HL-60 (cell line): ENCODE data around the gene MS4A7.

Source experiments
- DNase-seq, 2 experiments: peaks; one replicate each; pipeline ENCODE4 v3.0.0-alpha.2; 2010 to 2020; ENCODE audit warnings: low read depth in 1 of 2, low spot score in 1 of 2
- H3K27ac ChIP-seq: fragments of 250-450 bp; sonication (Bioruptor Pico); replicated peaks from 2 replicates; pipeline ENCODE4 v1.5.1; 2020; ENCODE audit warnings: mild to moderate bottlenecking, moderate library complexity
- H3K27me3 ChIP-seq: fragments of 250-450 bp; sonication (Bioruptor Pico); 2 replicates; pipeline ENCODE4 v1.5.1; 2021; ENCODE audit warnings: mild to moderate bottlenecking, moderate library complexity; ENCODE audit not compliant: insufficient read depth, poor library complexity, severe bottlenecking
- H3K4me3 ChIP-seq: replicated peaks from 2 replicates; pipeline ENCODE4 v1.5.1; 2011; ENCODE audit warnings: mild to moderate bottlenecking, control low read depth, low read length; ENCODE audit not compliant: insufficient read depth
- GABPA ChIP-seq: IDR thresholded peaks from 2 replicates; pipeline ENCODE4 v1.6.1; 2012; ENCODE audit warnings: low read depth
- POLR2AphosphoS5 ChIP-seq: IDR thresholded peaks from 2 replicates; pipeline ENCODE4 v1.6.1; 2012; ENCODE audit warnings: low read depth
- SPI1 ChIP-seq: IDR thresholded peaks from 2 replicates; pipeline ENCODE4 v1.6.1; 2012; ENCODE audit warnings: low read depth, mild to moderate bottlenecking, borderline replicate concordance
- TF ChIP-seq, protein P1 (sequence below): IDR thresholded peaks from one replicate; pipeline ENCODE4 v1.5.1; 2011; ENCODE audit warnings: low read length, control low read depth, inconsistent platforms; ENCODE audit not compliant: insufficient read depth
- TF ChIP-seq, protein P2 (sequence below): IDR thresholded peaks from 2 replicates; pipeline ENCODE4 v1.6.1; 2012; ENCODE audit warnings: low read depth; ENCODE audit not compliant: insufficient replicate concordance

Gene MS4A7

DNA sequence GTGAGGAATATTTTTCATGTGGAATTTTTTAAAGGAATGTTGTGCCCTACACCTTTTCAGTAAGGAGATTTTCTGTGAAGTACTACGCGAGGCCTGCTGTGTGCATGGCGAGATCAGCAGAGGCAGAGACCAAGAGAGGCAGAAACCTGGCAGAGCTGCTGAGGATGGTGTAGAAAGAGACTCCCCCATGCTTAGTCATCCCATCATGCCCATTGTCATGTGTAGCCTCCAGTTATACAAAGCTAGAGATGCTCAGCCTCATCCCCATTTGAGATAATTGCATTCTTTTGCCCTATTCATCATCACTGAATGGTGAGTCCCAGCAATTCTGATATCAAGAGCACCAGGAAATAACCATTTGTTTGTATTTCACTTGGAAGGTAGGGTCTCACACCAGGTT is 3.0 kb upstream of the MS4A7 start:
- no peak for DNase-seq
- no peaks in the 10 kb centered on the region for H3K27me3 ChIP-seq
- TF ChIP-seq GABPA (no peak), SPI1 (no peak), POLR2AphosphoS5 (no peak)
- TF ChIP-seq, protein P1, sequence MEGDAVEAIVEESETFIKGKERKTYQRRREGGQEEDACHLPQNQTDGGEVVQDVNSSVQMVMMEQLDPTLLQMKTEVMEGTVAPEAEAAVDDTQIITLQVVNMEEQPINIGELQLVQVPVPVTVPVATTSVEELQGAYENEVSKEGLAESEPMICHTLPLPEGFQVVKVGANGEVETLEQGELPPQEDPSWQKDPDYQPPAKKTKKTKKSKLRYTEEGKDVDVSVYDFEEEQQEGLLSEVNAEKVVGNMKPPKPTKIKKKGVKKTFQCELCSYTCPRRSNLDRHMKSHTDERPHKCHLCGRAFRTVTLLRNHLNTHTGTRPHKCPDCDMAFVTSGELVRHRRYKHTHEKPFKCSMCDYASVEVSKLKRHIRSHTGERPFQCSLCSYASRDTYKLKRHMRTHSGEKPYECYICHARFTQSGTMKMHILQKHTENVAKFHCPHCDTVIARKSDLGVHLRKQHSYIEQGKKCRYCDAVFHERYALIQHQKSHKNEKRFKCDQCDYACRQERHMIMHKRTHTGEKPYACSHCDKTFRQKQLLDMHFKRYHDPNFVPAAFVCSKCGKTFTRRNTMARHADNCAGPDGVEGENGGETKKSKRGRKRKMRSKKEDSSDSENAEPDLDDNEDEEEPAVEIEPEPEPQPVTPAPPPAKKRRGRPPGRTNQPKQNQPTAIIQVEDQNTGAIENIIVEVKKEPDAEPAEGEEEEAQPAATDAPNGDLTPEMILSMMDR: no peak
- TF ChIP-seq, protein P2, sequence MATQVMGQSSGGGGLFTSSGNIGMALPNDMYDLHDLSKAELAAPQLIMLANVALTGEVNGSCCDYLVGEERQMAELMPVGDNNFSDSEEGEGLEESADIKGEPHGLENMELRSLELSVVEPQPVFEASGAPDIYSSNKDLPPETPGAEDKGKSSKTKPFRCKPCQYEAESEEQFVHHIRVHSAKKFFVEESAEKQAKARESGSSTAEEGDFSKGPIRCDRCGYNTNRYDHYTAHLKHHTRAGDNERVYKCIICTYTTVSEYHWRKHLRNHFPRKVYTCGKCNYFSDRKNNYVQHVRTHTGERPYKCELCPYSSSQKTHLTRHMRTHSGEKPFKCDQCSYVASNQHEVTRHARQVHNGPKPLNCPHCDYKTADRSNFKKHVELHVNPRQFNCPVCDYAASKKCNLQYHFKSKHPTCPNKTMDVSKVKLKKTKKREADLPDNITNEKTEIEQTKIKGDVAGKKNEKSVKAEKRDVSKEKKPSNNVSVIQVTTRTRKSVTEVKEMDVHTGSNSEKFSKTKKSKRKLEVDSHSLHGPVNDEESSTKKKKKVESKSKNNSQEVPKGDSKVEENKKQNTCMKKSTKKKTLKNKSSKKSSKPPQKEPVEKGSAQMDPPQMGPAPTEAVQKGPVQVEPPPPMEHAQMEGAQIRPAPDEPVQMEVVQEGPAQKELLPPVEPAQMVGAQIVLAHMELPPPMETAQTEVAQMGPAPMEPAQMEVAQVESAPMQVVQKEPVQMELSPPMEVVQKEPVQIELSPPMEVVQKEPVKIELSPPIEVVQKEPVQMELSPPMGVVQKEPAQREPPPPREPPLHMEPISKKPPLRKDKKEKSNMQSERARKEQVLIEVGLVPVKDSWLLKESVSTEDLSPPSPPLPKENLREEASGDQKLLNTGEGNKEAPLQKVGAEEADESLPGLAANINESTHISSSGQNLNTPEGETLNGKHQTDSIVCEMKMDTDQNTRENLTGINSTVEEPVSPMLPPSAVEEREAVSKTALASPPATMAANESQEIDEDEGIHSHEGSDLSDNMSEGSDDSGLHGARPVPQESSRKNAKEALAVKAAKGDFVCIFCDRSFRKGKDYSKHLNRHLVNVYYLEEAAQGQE: no peak
- H3K4me3 ChIP-seq: no peak overlapping the region
- no peak overlapping the region for H3K27ac ChIP-seq

DNA sequence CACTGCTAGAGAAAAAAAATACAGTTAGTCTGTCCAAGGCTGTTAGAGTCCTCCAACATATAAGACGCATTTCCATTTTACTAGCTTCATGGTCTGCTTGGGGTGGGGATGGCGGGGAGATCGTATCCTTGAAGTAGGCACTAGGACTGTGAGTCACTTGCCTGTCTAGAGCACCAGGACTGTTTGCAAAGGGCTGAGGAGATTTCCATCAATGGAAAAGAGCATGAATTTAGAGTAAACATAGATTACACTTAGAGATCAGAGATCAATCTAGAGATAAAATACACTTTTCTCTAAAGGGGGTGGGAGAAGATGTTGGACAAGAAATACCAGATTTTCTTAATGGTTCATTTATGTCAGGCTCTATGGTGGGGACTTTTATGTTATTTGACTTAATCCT is 1.7 kb upstream of the MS4A7 start:
- DNase-seq: no peak
- Histone ChIP-seq H3K4me3 (no peak overlapping the region), H3K27me3 (no peaks in the 10 kb centered on the region), H3K27ac (no peak overlapping the region)
- TF ChIP-seq POLR2AphosphoS5 (no peak), SPI1 (no peak), GABPA (no peak)
- TF ChIP-seq, protein P2: no peak
- TF ChIP-seq, protein P1: no peak

DNA sequence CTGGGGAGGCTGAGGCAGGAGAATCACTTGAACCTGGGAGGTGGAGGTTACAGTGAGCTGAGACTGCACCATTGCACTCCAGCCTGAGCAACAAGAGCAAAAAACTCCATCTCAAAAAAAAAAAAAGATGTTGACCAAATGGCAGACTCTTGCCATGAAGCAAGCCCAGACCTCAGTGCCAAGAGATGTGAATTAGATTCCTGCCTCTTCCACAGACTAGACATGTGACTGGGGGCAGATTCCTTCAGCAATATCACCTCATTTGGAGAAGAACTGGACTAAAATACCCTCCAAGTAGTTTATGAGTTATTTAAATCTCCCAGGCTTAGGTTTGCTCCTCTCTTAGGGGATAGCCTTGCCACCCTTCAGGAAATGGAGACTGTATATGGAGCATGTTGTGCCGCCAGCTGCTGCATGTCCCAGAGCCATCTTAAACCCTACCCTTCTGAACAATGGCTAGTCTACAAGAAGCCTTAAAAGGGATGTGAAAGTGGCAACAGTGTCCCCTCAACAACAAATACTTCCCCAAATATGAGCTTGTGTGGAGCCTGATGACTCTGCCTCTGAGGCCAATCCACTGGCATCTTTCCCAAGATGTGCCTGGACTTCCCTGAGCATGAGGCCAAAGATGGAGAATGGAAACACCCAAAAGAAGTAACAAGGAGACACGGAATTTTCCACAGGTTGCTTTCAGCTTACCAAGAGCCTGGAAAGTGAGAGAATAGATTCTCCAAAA is 763 bp upstream of the MS4A7 start:
- TF ChIP-seq POLR2AphosphoS5 (no peak), SPI1 (no peak), GABPA (no peak)
- TF ChIP-seq, protein P2: no peak
- TF ChIP-seq, protein P1: no peak
- peak overlapping the region; percentile 60 for H3K27ac ChIP-seq
- no peaks in the 10 kb centered on the region for H3K27me3 ChIP-seq
- DNase-seq: peak in 1 of 2 experiments; percentile 61
- H3K4me3 ChIP-seq: no peak overlapping the region
